Measurements from ENCODE around the gene TRAPPC2L. TPM values are rescaled to one million over a fixed set of nuclear protein-coding genes. Genes with fewer than 3 reads are reported as not detected.

Gene TRAPPC2L
- 94.9 to 133 TPM (median 101 TPM) in 5 replicates for total RNA-seq (2022; extraction: Qiagen RNA extraction; ENCODE audit: low read depth)

GRCh38 chr16:88856828-88857727, at the start of gene TRAPPC2L, which contains the start of gene GALNS:
Gene TRAPPC2L, plus strand, starts transcription at chr16:88857127. Its CDS starts 24 bp downstream, at chr16:88857151.
Gene GALNS, minus strand, starts transcription at chr16:88856947. Its CDS starts 70 bp downstream, at chr16:88856877.

GRCh38 chr16:88811769-88812512, 45.0 kb upstream of the TRAPPC2L start, which contains the start of gene APRT:
Gene APRT, minus strand, starts transcription at chr16:88811928. Its CDS starts 29 bp downstream, at chr16:88811899.

GRCh38 chr16:88866151-88866920, 9.4 kb downstream of the TRAPPC2L start, which contains the start of gene PABPN1L:
Gene PABPN1L, minus strand, starts transcription at chr16:88866660. Its CDS starts 54 bp downstream, at chr16:88866606.

Other genes starting within 250 kb of the TRAPPC2L start
- not detected in 5 replicates for gene IL17C, start 218.6 kb upstream of the TRAPPC2L start, total RNA-seq (2022; extraction: Qiagen RNA extraction; ENCODE audit: low read depth)
- gene CYBA, start 206.1 kb upstream of the TRAPPC2L start, total RNA-seq (2022; extraction: Qiagen RNA extraction; ENCODE audit: low read depth) = 204 to 316 TPM (median 278 TPM) in 5 replicates
- gene MVD, start 194.0 kb upstream of the TRAPPC2L start, total RNA-seq (2022; extraction: Qiagen RNA extraction; ENCODE audit: low read depth) = 19.8 to 25.9 TPM (median 20.2 TPM) in 5 replicates
- gene SNAI3, start 170.6 kb upstream of the TRAPPC2L start, total RNA-seq (2022; extraction: Qiagen RNA extraction; ENCODE audit: low read depth) = 0.11 to 0.22 TPM in 2 of 5 replicates, not detected in the others
- gene RNF166, start 150.7 kb upstream of the TRAPPC2L start, total RNA-seq (2022; extraction: Qiagen RNA extraction; ENCODE audit: low read depth) = 11.2 to 21.8 TPM (median 17.7 TPM) in 5 replicates
- 20.7 to 35.0 TPM (median 32.5 TPM) in 5 replicates for gene CTU2, start 150.6 kb upstream of the TRAPPC2L start, total RNA-seq (2022; extraction: Qiagen RNA extraction; ENCODE audit: low read depth)
- gene PIEZO1, start 71.9 kb upstream of the TRAPPC2L start, total RNA-seq (2022; extraction: Qiagen RNA extraction; ENCODE audit: low read depth) = 90.3 to 153 TPM (median 131 TPM) in 5 replicates
- gene CDT1, start 53.3 kb upstream of the TRAPPC2L start, total RNA-seq (2022; extraction: Qiagen RNA extraction; ENCODE audit: low read depth) = 20.7 to 35.5 TPM (median 32.4 TPM) in 5 replicates
- gene APRT, start 45.2 kb upstream of the TRAPPC2L start, total RNA-seq (2022; extraction: Qiagen RNA extraction; ENCODE audit: low read depth) = 284 to 410 TPM (median 397 TPM) in 5 replicates
- 34.1 to 47.3 TPM (median 44.3 TPM) in 5 replicates for gene GALNS, start 180 bp upstream of the TRAPPC2L start, total RNA-seq (2022; extraction: Qiagen RNA extraction; ENCODE audit: low read depth)
- gene PABPN1L, start 9.5 kb downstream of the TRAPPC2L start, total RNA-seq (2022; extraction: Qiagen RNA extraction; ENCODE audit: low read depth) = not detected in 5 replicates
- 0.21 to 0.56 TPM (median 0.23 TPM) in 5 replicates for gene CBFA2T3, start 120.1 kb downstream of the TRAPPC2L start, total RNA-seq (2022; extraction: Qiagen RNA extraction; ENCODE audit: low read depth)
- 15.5 to 20.7 TPM (median 18.8 TPM) in 5 replicates for gene ACSF3, start 236.7 kb downstream of the TRAPPC2L start, total RNA-seq (2022; extraction: Qiagen RNA extraction; ENCODE audit: low read depth)

All from A549 treated with RU486 at 1 μM for 4 hours (cell line).